Parathyroid adenoma (tissue), 2 donors: ENCODE results near the gene SH3BP5L.

Experiments
- H2AFZ ChIP-seq: fragments of 300-600 bp; sonication (generic); one replicate; pipeline ENCODE4 v1.7.0; 2017; ENCODE audit warnings: antibody characterized with exemption, mild to moderate bottlenecking
- H3K27ac ChIP-seq: fragments of 300-600 bp; sonication (generic); one replicate; pipeline ENCODE4 v1.7.0; 2017
- H3K27me3 ChIP-seq: fragments of 300-600 bp; sonication (generic); one replicate; pipeline ENCODE4 v1.7.0; 2017; ENCODE audit warnings: low read length; ENCODE audit not compliant: control insufficient read depth, insufficient read depth
- H3K36me3 ChIP-seq: fragments of 300-600 bp; sonication (generic); one replicate; pipeline ENCODE4 v1.7.0; 2017; ENCODE audit warnings: low read length; ENCODE audit not compliant: control insufficient read depth, insufficient read depth
- H3K4me1 ChIP-seq: fragments of 300-600 bp; sonication (generic); one replicate; pipeline ENCODE4 v1.7.0; 2017; ENCODE audit warnings: control low read depth
- H3K4me2 ChIP-seq: fragments of 300-600 bp; sonication (generic); one replicate; pipeline ENCODE4 v1.7.0; 2017; ENCODE audit warnings: low read length
- H3K4me3 ChIP-seq: fragments of 300-600 bp; sonication (generic); one replicate; pipeline ENCODE4 v1.7.0; 2017; ENCODE audit warnings: low read depth, low read length
- H3K79me2 ChIP-seq: fragments of 300-600 bp; sonication (generic); one replicate; pipeline ENCODE4 v1.7.0; 2017; ENCODE audit warnings: control low read depth
- H3K9ac ChIP-seq: fragments of 300-600 bp; sonication (generic); one replicate; pipeline ENCODE4 v1.7.0; 2017; ENCODE audit warnings: mild to moderate bottlenecking
- H3K9me3 ChIP-seq: fragments of 300-600 bp; sonication (generic); one replicate; pipeline ENCODE4 v1.7.0; 2017; ENCODE audit warnings: low read length; ENCODE audit not compliant: control insufficient read depth
- CTCF ChIP-seq: fragments of 300-600 bp; sonication (generic); IDR thresholded peaks from one replicate; pipeline ENCODE4 v1.7.0; 2017; ENCODE audit warnings: antibody characterized with exemption, mild to moderate bottlenecking
- donor health status: primary hyperparathyroidism.

Gene SH3BP5L

GRCh38 chr1:248825909-248826760, at the start of gene SH3BP5L:
SH3BP5L (minus strand) TSS chr1:248825915; CDS start chr1:248824935, 980 bp downstream.
- Histone ChIP-seq H3K9ac (peak within 1 kb of the TSS; percentile 31), H3K4me3 (peak within 1 kb of the TSS; percentile 92), H3K4me2 (peak within 1 kb of the TSS; percentile 77), H3K79me2 (peaks cover 17% of the 10 kb centered on the region), H3K9me3 (no peaks in the 10 kb centered on the region), H3K27me3 (no peaks in the 10 kb centered on the region), H3K4me1 (peaks cover 3% of the 10 kb centered on the region), H3K27ac (peak within 1 kb of the TSS; percentile 96), H3K36me3 (no peaks in the 10 kb centered on the region), H2AFZ (peak within 1 kb of the TSS; percentile 82)
- TF ChIP-seq CTCF: peak; percentile 58

- Histone ChIP-seq H3K27me3 (no peaks in the 10 kb centered on the region), H3K79me2 (no peaks in the 10 kb centered on the region), H3K4me1 (no peaks in the 10 kb centered on the region), H3K27ac (peak overlapping the region; percentile 90), H2AFZ (peak overlapping the region; percentile 96), H3K9me3 (no peaks in the 10 kb centered on the region), H3K4me3 (peak overlapping the region; percentile 73), H3K4me2 (peak overlapping the region; percentile 81), H3K9ac (no peak overlapping the region), H3K36me3 (no peaks in the 10 kb centered on the region)
- no peak for TF ChIP-seq CTCF
Measured at GRCh38 chr1:248873993-248874533, 48.3 kb upstream of the SH3BP5L start.

GRCh38 chr1:248873409-248873992, 47.8 kb upstream of the SH3BP5L start:
- Histone ChIP-seq H3K27ac (peak overlapping the region; percentile 90), H3K36me3 (no peaks in the 10 kb centered on the region), H3K27me3 (no peaks in the 10 kb centered on the region), H3K4me3 (peak overlapping the region; percentile 73), H3K4me2 (peak overlapping the region; percentile 81), H3K9ac (peak overlapping the region; percentile 13), H2AFZ (peak overlapping the region; percentile 96), H3K9me3 (no peaks in the 10 kb centered on the region), H3K79me2 (no peaks in the 10 kb centered on the region), H3K4me1 (no peaks in the 10 kb centered on the region)
- no peak for TF ChIP-seq CTCF

GRCh38 chr1:248872752-248873408, 47.2 kb upstream of the SH3BP5L start:
- H3K36me3 ChIP-seq: no peaks in the 10 kb centered on the region
- peak overlapping the region; percentile 90 for H3K27ac ChIP-seq
- H3K9ac ChIP-seq: peak overlapping the region; percentile 13
- H2AFZ ChIP-seq: peak overlapping the region; percentile 96
- H3K4me2 ChIP-seq: peak overlapping the region; percentile 81
- no peak for TF ChIP-seq CTCF
- H3K27me3 ChIP-seq: no peaks in the 10 kb centered on the region
- H3K9me3 ChIP-seq: no peaks in the 10 kb centered on the region
- no peaks in the 10 kb centered on the region for H3K4me1 ChIP-seq
- H3K79me2 ChIP-seq: no peaks in the 10 kb centered on the region
- H3K4me3 ChIP-seq: peak overlapping the region; percentile 73
